GM18867 (cell line): ENCODE data around the gene NOP10.
"Not testable (repeated sequence)": the region's sequence is repeated elsewhere in the genome, so short reads cannot be mapped to it uniquely, and the experiment has no call there.

ENCODE experiments used
- ATAC-seq: cut with Tn5 transposase; IDR thresholded peaks from one replicate; pipeline ENCODE4 v1.9.1; 2021; ENCODE audit warnings: mild to moderate bottlenecking, moderate library complexity; ENCODE audit not compliant: unreplicated experiment

Gene NOP10

DNA sequence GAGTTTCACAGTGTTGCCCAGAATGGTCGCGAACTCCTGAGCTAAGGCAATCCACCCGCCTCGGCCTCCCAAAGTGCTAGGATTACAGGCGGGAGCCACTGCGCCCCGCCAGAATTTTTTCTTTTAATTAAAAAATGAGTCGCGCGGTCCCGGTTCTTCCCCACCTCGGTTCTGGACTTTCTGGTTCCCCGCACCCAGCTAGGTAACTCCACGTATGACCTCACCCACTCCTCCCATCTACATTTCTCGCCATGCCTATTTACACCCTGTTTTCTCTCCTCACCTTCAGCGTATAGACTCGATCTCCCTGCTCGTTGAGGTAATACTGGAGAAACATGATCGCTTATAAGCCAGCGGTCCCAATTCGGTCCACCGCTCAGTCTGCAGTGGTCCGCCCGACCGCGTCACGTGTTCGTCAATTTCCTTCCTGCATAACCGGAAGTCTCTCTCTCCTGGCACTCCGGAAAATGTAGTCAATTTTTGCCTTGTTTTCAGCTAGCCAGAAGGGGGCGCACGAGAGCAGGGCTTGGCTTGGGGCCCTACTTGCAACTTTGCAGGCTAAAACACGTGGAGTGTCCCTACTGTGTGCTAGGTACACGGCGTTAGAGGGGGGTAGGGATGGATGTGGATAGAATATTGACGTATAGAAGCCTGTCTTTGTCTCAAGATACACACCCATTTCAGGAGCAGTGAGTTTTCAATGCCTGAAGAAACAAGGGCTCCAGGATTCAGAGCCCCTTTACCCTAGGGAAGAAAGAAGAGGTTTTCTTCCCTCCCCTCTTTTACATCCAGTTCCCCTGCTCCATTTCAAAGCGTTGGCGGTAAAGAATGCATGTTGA is at the start of gene NOP10, which contains the start of gene NUTM1:
Gene NOP10 (minus strand): TSS at position 400 of the 839 bp plus-strand sequence. CDS start 63 bp downstream, at position 337.
Gene NUTM1 (plus strand): TSS at position 579 of the 839 bp plus-strand sequence. CDS start 382 bp downstream, outside the sequence.
- peak; percentile 83 for ATAC-seq

DNA sequence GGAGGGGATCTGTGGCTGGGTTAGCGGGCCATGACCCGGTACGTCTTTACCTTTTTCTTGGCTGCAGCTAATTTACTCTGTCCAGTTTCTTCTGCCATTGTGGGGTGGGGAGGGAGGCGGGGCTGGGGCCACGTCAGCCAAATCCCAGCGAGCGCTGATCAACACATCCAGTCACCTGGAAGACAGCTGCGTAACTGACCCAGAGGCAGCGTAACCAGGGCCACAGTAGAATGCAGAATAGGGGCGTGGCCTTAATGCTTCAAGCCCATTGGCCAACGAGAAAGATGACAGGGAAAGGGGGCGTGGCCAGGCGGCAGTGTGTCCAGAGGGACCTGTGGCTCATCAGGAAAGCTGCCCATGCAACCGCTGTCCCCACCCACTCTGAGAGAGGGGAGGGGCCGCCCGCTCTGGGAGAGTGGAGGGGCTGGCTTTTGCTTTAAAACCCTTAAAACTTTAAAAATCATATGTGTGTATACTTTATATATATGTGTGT is 46.7 kb upstream of the NOP10 start:
- ATAC-seq, result not testable (repeated sequence)

DNA sequence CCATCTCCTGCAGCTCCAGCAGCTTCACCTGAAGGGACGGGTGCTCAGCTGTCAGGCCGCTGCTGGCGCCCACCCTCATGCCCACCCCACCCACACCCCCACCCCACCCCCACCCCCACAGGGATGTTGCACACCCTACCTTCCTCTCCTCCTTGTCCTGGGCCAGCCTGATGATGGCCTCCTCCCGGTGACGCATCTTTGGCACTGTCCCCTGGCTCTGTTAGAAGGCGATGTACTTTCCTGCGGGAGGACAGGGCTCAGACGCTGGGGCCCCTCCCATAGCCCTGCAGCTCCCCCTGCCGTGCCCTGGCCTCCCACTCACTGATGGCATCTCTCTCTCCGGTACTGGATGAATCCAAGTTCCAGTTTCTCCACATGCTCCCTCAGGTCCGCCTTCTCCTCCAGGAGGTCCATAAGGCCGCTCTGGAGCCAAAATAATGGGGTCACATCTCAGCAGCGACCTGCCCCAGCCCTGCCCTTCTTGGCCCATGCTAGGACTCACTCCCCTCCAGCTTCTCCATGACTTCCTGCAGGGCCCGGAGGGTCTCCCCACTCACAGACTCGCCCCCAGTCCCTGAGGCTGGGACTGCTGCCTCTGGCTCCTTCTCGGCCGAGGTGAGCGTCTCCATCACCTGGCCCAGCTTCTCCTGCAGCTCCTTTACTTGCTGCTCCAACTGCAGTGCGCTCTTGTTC is 39.0 kb upstream of the NOP10 start:
- ATAC-seq, result not testable (repeated sequence)

DNA sequence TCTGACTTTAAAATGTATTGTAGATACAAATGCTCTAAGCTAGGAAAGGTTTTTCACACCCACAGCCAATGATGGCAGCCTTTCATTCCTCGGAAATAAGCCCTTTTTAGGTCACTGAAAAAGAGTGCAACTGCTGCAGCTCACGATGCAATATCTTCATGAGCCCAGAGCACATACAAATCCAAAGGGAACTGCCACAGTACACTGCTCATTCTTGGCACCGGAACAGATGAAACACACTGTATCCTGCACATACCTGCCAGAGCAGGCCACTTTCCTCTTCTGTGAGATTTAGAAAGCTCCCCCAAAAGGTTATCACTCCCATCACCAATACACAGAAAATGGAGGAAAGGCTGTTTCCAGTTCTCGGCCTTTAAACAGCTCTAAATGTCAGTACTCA is 37.6 kb upstream of the NOP10 start:
- ATAC-seq, result not testable (repeated sequence)

DNA sequence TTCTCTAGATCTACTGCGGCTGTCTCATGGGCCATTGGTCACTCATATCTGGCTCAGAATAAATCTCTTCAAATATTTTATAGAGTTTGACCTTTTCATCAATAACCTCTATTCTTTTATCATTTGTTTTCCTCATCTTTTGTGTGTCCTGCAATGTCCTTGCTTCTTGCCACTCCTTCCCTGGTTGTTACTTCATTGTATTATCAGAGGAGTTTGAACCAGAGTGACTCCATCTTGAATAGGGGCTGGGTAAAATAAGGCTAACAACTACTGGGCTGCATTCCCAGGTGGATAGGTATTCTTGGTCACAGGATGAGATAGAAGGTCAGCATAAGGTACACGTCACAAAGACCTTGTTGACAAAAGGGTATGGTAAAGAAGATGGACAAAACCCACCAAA is 33.9 kb upstream of the NOP10 start:
- no peak for ATAC-seq

DNA sequence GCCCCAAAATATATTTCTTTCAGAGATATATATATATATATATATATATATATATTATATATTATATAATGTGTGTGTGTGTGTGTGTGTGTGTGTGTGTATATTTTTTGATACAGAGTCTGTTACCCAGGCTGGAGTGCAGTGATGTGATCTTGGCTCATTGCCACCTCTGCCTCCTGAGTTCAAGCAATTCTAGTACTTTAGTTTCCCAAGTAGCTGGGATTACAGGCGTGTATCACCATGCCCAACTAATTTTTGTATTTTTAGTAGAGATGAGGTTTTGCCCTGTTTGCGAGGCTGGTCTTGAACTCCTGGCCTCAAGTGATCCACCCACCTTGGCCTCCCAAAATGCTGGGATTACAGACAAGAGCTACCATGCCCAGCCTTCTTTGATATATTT is 32.6 kb upstream of the NOP10 start:
- ATAC-seq, result not testable (repeated sequence)

DNA sequence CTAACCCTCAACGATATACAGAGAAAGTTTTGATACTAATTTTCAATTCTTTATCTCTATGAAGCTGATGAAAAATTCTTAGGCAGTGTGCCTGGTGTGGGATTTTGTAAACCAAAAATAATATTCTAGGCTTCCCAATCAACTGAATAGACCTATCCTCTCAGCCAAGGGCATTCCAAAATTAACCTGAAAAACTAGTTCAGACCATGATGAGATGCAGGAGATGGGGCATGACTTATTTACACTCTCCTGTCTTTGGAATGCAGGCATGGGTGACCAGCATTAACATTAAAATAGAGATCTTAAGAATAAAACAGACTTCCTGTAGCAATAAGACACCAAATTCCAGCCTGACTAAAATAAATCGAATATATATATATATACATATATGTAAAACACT is 31.9 kb upstream of the NOP10 start:
- no peak for ATAC-seq

DNA sequence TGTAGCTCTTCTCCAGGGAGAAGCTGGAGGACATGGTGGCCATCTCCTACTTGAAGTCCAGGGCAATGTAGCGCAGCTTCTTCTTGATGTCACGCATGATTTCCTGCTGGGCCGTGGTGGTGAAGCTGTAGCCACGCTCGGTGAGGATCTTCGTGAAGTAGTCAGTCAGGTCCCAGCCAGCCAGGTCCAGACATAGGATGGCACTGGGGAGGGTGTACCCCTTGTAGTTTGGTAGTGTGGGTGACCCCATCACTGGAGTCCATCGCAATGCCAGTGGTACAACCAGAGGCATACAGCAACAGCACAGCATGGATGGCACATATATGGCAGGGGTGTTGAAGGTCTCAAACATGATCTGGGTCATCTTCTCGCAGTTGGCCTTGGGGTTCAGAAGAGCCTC is 31.0 kb upstream of the NOP10 start:
- ATAC-seq, result no peak

DNA sequence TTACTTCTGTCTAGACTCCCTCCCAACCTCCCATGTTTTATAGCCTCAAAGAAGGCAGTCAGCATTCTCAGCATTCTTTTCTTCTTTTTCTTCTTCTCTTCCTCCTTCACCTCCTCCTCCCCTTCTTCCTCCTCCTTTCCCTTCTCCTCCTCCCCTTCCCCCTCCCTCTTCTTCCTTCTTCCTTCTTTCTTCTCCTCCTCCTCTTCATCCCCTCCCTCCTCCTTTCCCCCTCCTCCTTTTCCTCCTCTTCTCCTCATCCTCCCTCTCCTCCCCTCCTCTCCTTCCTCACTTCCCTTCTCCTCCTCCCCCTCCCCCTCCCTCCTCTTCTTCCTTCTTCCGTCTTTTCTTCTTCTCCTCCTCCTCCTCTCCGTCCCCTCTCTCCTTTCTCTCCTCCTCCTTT is 27.7 kb upstream of the NOP10 start:
- ATAC-seq, result no peak

DNA sequence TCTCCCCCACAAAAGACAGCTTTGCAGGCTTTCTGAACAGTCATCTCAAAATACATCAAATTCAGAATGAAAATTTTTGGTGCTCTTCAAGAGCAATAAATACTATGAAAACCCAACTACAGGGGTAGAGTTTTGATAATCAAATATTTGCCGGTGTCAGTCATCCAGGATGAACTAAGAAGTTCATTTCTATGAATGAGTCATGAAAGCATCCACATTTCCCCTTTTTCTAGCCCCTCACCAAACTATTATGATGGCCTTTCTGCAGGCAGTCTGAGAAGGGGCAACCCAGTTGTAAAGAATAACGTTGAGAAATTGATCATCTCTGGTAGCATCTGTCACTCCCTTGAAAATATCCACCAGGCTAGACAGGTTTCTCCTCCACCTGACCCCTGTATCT is 27.2 kb upstream of the NOP10 start:
- no peak for ATAC-seq

DNA sequence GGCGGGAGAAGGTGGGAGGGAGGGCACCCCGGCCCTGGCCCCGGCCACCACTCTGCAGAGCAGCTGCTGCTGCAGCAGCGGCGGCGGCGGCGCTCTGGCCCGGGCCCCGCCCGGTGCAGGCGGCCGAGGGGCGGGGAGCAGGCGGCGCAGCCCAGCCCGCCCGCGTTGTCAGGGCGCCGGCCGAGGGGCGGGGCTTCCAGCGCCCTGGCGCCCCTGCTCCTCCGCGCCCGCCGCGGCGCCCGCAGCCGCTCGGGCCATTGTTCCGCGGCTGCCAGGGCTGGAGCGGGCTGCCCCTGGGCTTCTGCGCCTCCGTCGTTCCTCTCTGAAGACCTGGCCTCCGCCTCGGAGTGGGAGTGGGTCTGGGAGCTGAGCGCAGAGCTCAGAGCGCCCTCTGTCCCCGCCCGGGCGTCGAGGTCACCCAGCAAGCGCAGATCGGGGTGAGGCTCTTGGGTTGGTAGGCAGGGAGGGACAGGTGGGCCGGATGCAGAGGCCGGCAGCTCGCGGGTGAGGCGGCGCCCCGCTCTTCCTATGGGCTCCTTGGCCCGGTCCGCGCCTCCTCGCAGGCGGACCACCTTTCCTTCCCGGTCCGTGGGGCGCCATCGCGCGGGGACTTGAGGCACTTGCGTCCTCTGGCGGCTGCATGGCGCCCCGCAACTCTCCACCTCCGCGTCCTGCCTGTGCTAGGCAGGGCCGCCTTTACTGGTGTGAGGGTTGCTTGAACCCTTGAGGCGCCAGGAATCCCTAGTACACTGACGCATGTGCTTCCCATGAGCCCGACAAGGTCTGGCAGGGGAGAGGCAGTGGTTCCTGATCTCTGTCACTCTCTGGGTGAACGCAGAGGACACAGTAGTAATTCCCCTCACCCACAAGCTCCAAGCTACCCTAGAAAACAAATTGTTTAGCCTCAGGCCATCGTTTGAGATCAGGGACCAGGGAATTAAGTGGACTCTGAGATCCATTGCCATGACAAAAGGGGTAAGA is 24.5 kb upstream of the NOP10 start, which contains the start of gene LPCAT4:
Gene LPCAT4 (minus strand): TSS at position 96 of the 981 bp plus-strand sequence. CDS start 96 bp downstream, outside the sequence.
- peak; percentile 81 for ATAC-seq

DNA sequence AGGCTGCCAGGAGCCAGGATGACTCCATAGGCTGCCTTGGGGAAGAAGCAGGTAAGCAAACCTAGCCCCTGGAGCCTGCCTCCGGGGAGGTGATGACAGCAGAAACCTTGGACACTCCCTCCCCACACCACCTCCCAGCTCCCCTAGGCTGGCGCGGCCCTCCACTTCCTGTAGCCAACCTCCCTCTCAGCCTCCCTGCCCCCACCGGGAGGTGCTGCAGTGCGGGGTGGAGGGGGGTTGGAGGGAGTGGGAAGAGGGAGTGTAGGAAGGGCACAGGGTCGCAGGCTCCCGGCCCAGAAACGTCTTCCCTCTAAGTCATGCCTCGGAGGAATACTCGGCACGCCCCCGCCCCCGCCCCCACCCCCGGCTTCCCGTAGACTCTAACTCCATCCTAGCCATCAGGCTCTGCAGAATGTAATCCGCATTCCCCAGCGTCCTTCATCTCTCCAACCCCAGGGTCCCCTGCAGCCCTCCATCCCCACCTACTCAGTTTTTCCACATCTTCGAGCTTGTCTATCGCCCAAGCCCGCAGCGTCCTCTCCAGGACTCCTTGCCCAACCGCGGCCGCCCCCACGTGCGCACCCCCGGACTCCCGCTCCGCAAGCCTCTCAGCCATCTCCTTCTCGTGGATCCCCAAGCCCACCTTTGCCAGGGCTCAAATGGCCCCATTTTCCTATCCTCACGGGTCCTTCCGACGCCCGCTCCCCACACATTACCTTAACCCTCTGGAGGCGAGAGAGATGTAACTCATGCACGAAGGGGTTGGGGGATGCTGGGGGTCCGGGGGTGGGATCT is 23.5 kb upstream of the NOP10 start:
- no peak for ATAC-seq

DNA sequence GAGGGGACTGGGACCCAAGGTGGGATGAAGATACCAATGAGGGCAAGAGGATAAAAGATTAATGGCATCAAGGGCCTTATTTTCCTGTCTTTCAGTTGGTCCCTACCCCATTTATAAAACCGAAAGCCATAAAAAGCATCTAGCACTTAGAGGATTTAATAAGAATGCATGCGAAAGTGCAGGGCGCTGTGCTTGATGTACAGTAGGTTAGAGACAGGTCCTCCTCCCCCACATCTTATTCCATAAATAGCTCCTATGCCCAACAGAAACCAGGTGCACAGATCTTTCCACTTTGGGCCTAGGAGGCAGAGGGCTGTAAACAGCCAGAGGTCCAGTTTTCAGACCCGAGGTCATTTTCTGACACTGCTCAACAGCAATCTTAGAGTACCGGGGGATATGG is 22.9 kb upstream of the NOP10 start:
- ATAC-seq, result no peak

DNA sequence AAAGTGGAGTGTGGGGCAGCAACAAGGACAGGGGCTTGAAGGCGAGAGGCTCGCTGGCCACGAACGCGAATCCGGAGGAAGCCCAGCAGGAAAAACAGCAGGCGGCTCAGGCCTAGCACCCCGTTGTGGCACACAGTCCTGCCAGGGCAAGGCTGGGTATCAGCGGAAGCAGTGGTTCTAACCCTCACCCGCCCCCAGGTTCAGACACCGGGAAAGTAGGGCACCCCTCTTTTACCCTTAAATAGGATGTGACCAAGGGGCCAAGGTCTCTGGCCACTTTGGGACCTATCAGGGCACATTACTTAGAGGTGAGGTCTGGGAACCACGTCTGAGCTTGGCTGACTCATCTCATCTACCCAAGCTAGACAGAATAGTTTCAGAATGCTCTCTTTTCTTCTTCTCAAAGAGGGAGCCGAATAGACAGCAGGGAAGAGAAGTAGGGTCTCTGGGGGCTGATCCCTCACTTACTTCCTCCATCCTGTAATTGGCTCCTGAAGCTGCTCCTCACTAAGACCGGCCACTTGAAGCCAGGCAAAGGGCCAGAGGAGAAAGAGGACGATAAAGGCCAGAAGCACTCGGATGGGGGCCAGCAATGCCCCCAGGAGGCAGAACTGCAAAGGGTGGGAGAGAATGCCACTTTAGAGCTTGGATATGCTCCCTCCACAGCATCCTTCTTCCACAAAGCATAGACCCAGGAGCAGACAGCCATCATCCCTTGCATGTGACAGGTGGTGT is 22.3 kb upstream of the NOP10 start:
- ATAC-seq, result no peak

DNA sequence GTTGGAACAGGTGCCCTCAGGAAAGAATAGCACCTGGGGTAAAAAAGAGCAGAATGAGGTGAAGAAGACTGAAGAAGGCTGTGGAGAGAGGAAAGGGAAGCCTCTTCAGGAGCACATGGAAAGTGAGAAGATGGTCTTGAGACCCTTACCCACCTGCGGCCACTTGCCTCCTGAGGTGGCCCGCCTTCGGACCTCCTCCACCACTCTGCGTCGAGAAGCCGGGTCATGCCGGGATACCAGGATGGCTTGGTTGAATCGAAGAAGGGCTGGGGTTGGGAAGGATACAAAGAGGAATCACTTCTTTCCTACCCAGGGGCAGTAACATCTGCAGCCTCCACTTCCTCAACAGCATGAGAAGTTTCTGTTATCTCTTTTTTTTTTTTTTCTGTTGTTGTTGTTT is 21.1 kb upstream of the NOP10 start:
- no peak for ATAC-seq

DNA sequence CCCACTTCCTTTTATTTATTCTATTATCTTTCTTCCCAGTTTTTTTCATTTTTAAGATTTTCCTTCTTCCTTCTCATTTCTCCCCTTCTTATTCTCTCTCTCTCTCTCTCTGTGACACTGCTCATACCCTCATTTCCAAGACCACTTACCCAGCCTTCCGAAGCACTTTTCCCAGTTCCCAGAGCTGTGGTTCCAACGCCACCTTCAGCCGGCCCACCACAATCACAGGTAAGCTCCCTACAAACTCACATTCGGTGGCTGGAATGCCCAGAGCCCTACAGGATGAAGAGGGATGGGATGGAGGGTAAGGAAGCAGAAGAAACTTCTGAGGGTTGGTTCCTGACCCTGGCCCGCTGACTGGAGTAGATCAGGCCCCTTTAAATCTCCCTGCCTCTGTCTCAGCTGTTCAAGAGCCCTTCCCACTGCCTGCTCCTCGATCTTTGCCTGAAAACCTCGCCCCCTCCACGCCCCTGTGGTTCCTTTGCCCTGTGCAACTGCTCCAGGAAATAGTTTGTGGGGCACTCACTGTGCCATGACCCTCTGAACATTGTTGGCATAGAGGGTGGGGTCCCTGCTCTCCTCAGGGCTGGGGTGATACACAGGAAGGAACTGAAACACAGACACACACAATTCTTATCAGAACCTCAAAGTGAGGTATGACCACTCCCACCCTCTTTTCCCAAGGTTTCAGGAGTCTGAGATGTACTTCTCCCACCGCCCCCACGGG is 19.3 kb upstream of the NOP10 start:
- ATAC-seq, result no peak

DNA sequence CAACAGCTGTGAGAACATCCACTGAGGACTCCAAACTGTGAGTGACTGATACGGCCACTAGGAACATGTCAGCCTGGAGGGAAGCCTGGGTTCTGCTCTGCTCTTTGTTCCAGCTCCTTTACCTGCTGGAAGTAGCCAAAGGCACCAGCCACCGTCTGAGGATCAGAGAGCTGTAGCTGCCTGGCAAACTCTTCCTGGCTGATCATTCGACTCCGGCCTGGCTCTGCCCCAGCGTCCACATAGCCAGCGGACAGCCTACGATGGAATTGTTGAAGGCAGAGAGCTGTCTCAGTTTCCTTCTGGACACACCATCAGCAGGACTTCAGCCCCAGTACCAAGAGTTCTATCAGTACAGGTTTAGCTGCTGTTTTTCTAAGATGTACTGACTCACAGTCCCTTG is 18.3 kb upstream of the NOP10 start:
- no peak for ATAC-seq

DNA sequence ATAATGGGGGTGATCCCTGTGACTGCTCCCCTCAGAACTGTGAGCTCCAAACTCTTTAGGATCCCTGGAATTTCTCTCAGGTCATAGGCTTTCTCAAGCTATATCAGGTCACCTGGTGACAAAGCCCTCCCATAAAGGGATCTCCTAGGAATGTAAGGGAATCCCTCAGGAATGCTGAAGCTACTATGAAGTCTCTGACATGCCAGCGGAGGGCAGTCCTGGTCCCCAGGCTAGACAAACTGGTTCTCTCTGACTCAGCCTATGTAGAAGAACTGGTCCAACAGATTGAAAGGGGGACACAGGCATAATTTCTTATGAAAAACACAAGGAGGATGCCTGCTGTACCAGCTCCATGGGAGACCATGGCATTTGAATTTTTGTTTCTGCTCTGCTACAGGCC is 17.4 kb upstream of the NOP10 start:
- ATAC-seq, result no peak
